Fibroblast of lung (primary cell): ENCODE results near the gene NT5DC4.

Source experiments
- CTCF ChIP-seq, 2 donors: IDR thresholded peaks in 1 of 2; conservative IDR thresholded peaks in 1 of 2; 1 replicate in 1 of 2; 2 replicates in 1 of 2; pipeline ENCODE4 v1.5.1; 2011 to 2012; ENCODE audit warnings: low read length in 2 of 2, control low read depth in 1 of 2, inconsistent platforms in 1 of 2, low read depth in 1 of 2, mild to moderate bottlenecking in 1 of 2
- EZH2 ChIP-seq: IDR thresholded peaks from 2 replicates; pipeline ENCODE4 v1.5.1; 2012; ENCODE audit warnings: low read length, control low read depth, mild to moderate bottlenecking; ENCODE audit errors: missing control alignments

- TF ChIP-seq CTCF (conservative IDR thresholded peaks at IDR 0.05 in 1 of 2, IDR thresholded peaks at IDR 0.05 in 1 of 2; ENCODE audit: low read depth in 1 of 2, low read length in 2 of 2) (no peak), EZH2 (no peak)
Measured at GRCh38 chr2:112764071-112765044, 43.5 kb downstream of the NT5DC4 start, which contains the start of gene CKAP2L.
